B cell (primary cell): ENCODE results near the gene SPON2.

Source experiments
- CTCF ChIP-seq: fragments of 200-600 bp; IDR thresholded peaks from one replicate; pipeline ENCODE4 v1.8.0; 2022; ENCODE audit warnings: antibody characterized with exemption, mild to moderate bottlenecking
- EZH2 ChIP-seq: IDR thresholded peaks from 2 replicates; pipeline ENCODE4 v1.6.1; 2012; ENCODE audit warnings: borderline replicate concordance, low read depth, mild to moderate bottlenecking, moderate library complexity, low read length; ENCODE audit not compliant: insufficient read depth, poor library complexity, severe bottlenecking

GRCh38 chr4:1170976-1171310 is 1.4 kb downstream of the SPON2 start:
- no peak for TF ChIP-seq EZH2
- TF ChIP-seq CTCF: no peak
